ENCODE results near the gene C17orf100. TPM values are rescaled to one million over a fixed set of nuclear protein-coding genes. Genes with fewer than 3 reads are reported as not detected.
"Not testable (repeated sequence)": the region's sequence is repeated elsewhere in the genome, so short reads cannot be mapped to it uniquely, and the experiment has no call there.

Gene C17orf100
- polyA plus RNA-seq, 1 donor: 8.7 TPM

GRCh38 chr17:6640536-6641246 lies 10.9 kb upstream of the C17orf100 start, which contains the start of the genes KIAA0753 and TXNDC17:
Gene KIAA0753, minus strand, starts transcription at chr17:6640711. Its CDS starts 5,608 bp downstream, at chr17:6635103.
Gene TXNDC17, plus strand, starts transcription at chr17:6641060. Its CDS starts 23 bp downstream, at chr17:6641083.
- DNase-seq: peak; percentile 91

DNA sequence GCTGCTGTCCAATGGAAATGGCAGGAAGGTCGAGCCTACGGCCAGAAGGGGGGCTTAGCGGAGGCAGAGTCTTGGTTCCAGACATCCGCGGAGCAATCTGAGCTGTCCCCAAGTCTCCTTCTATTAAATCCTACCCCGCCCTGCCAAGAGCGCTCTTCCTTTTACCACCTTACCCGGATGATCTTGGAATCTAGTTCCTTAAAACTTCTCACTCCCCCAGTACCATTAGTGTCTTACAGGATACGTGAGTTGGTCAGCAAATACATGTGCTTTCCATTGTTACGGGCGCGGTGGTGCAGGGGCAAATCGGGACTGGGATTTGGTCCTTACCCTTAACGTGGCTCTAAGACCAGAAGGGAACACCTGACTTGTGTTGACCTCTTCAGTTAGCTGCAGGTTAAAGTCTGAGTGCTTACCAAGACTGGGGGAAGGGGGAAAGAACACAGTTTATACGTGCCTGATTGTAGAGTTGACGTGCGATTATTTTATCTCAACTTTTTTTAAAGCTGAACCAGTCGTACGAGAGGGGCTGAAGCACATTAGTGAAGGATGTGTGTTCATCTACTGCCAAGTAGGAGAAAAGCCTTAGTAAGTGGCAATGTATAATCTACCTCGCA lies 10.2 kb upstream of the C17orf100 start:
- DNase-seq: no peak

DNA sequence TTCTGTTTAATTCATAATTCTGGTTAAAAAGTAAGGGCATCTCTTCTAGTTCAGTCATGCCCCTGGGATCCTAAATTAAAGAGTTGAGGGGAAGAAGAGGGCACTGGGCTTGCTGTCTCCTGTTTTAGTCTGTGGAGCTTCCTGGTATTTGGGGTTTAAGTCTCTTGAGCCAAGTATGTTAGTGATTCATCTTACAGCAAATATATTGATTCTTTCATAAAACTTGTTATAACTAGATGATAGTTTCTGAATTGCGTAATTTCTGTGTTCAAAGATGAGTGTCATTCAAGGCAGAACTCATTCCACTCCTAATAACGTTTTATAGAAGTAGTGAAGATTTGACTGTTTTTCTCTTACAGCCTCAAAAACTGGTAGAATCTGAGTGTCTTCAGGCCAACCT lies 9.0 kb upstream of the C17orf100 start:
- no peak for DNase-seq

DNA sequence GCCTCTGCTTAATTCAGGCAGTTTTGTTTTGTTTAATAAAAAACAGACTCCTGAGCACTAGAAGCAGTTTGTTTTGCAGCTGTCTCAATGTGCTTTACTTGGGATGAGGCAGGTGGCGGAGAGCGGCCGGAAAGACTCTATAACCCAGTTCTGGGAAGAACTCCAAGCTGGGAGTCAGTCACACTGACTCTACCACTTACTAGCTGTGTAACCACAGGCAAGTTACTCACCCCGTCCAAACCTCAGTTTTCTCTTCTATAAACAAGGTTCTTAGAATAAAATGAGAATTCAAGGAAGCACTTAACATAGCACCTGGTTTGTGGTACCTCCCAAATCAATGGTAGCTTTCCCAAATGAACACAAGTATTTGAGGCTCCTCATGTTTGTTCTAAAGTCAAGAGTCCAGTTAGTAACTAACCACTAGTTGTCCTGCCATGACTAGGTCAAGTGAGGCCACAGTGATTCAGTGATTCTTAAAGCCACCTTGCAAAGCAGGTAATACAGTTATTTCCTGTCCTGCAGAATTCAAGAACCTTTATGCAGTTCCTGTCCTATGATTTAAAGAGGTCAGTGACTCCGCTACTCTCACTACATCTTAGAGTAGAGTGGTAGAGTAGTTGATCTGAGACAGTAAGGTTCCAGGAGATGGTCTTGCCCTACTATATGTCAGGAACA lies 8.0 kb upstream of the C17orf100 start:
- DNase-seq: no peak

- DNase-seq: no peak
Observed at GRCh38 chr17:6648181-6648580, 3.4 kb upstream of the C17orf100 start.

DNA sequence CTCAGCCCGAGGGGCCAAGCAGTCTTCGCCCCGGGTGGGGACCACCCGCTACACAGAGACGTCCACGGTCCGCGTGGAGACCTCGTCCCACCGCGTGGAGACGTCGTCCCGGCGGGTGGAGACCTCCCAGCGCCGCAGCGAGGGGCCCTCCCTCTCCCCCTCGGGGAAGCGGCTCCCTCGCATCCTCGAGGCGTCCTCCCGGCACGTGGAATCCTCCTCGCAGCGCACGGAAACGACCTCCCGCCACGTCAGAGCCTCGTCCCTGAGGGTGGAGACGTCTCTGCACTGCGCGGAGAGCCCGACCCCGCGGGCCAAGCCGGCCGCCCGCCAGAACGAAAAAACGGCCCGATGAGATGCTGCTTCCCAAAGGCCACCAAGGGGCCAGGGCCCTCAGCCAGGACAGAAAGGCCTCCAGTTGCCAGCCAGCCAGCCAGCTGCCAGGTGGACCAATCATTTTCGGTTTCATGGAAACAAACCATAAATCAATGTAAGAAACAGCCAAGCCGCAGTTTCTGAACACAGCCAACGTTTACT lies 424 bp downstream of the C17orf100 start:
- DNase-seq: peak; percentile 43

- DNase-seq: no peak
Observed at GRCh38 chr17:6654841-6655731, 3.5 kb downstream of the C17orf100 start.

GRCh38 chr17:6655732-6656361 lies 4.3 kb downstream of the C17orf100 start:
- not testable (repeated sequence) for DNase-seq

- DNase-seq: not testable (repeated sequence)
Observed at GRCh38 chr17:6656797-6657632, 5.5 kb downstream of the C17orf100 start.

- no peak for DNase-seq
Observed at GRCh38 chr17:6657633-6658287, 6.2 kb downstream of the C17orf100 start.

DNA sequence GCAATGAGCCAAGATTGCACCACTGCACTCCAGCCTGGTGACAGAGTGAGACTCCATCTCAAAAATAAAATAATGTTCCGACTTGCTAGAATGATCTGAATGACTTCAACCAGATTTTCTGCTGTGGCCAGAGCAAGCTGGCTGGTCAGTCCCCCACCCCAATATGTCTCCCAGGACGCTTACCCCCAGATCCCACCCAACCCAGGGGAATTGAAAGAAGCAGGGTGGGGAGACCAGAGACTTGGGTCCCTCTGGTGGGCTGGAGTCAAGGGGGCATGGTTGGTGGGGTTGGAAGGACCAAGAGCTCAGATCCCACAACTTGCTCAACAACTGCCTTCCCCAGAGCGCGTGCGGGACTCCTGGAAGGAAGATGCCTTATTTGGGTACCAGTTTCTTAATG lies 6.8 kb downstream of the C17orf100 start:
- not testable (repeated sequence) for DNase-seq

GRCh38 chr17:6660101-6660500 lies 8.5 kb downstream of the C17orf100 start:
- DNase-seq: no peak

DNA sequence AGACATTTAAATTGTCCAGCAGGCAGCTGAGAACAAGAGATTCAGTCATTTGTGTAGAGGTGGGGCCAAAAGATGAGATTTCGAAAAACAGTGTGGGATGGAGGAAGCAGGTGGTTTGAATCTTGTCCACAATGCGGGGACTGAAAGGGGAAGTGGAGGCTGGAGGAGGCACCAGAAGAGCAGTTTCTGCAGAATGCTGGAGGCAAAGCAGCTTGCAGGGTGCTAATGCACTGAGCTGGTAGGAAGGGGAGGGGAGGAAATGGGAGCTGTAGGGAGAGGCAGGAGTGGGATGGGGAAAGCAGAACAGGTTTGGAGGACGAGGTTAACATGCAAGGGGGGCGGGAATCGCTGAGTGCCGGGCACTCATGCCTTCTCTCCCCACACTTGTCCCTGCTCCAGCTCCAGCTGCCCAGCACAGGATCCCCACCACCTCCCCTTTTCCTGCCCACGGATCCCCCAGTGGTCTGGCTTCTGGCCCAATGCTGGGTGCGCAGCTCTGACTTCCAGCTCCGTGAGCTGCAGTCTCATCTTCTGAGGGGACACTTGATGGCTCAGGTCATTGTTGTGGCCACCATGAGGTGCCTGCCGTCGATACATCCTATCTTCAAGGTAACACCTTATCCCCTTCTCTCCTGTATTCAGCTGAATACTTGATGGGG lies 9.4 kb downstream of the C17orf100 start:
- DNase-seq: no peak

GRCh38 chr17:6661464-6661848 lies 9.9 kb downstream of the C17orf100 start:
- no peak for DNase-seq

DNA sequence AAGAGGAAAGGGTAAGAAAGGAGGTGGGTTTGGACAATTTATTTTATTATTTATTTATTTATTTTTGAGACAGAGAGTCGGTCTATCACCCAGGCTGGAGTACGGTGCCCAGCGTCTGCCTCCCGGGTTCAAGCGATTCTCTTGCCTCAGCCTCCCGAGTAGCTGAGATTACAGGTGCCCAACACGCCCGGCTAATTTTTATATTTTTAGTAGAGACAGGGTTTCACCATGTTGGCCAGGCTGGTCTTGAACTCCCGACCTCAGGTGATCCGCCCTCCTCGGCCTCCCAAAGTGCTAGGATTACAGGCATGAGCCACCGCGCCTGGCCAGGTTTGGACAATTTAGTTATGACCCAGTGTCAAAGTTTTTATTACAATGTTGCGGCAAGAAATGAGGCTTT lies 11.6 kb downstream of the C17orf100 start:
- DNase-seq: not testable (repeated sequence)

GRCh38 chr17:6666077-6666521 lies 14.5 kb downstream of the C17orf100 start:
- DNase-seq: peak; percentile 77

DNA sequence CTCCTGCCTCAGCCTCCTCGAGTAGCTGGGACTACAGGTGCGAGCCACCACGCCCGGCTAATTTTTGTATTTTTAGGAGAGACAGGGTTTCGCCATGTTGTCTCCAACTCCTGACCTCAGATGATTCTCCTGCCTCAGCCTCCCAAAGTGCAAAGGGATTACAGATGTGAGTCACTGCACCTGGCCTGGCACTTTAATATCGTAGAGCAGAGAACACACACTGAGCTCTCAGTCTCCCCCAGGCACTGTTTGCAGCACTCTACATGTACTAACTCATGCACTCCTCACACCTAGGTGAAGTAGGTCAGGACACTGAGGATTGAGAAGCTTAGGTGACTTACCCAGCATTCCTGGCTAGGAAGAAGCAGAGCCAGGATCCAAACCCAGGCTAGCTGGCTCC lies 15.0 kb downstream of the C17orf100 start:
- DNase-seq: no peak

DNA sequence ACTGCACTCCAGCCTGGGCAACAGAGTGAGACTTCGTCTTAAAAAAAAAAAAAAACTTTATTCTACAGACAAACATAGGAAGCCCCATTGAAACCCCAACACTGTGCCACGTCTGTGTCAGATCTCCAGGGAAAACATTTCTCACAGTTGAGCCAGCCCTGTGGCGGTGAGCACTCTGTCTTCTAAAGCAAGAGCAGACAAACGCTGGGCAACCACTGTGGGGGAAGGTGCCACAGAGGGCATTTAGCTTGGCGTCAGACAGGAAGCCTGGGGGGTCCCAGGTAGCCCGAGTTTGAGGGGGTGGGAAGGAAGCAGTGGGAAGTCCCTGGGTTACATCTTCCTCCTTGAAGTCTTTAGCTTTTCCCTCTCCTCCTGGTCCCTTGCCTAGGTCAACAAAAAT lies 16.0 kb downstream of the C17orf100 start:
- DNase-seq: no peak

DNA sequence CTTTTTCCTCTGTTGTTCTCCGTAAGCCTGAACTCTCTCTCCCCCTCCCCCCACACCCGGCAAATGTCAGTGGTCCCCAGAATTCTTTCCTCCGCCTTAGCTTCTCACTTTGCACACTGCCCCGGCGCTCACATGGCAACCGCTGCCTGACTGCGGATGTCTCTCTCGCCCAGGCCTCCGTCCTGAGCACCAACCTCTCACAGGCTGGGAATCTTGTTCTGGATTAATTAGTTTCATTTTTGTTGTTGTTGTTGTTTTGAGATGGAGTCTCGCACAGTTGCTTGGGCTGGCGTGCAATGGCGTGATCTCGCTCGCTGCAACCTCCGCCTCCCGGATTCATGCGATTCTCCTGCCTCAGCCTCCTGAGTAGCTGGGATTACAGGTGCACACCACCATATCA lies 16.7 kb downstream of the C17orf100 start:
- DNase-seq: no peak

Measured in left kidney (tissue), 2 donors.